Measurements from ENCODE around the gene GSAP.

GSAP gene

GRCh38 chr7:77406421-77406820, 9.7 kb downstream of the GSAP start:
- DNase-seq = no peak

- no peak for DNase-seq
Measured at GRCh38 chr7:77404641-77405040, 11.5 kb downstream of the GSAP start.

- DNase-seq = no peak
Measured at GRCh38 chr7:77403957-77404356, 12.2 kb downstream of the GSAP start.

- no peak for DNase-seq
Measured at GRCh38 chr7:77402818-77403217, 13.3 kb downstream of the GSAP start.

GRCh38 chr7:77401002-77401401, 15.1 kb downstream of the GSAP start:
- no peak for DNase-seq

GRCh38 chr7:77399816-77400215, 16.3 kb downstream of the GSAP start:
- no peak for DNase-seq

- DNase-seq = no peak
Measured at GRCh38 chr7:77396894-77397547, 19.1 kb downstream of the GSAP start.

- DNase-seq = no peak
Measured at GRCh38 chr7:77395626-77396025, 20.5 kb downstream of the GSAP start.

GRCh38 chr7:77393954-77394353, 22.2 kb downstream of the GSAP start:
- DNase-seq = no peak

GRCh38 chr7:77393261-77393660, 22.9 kb downstream of the GSAP start:
- DNase-seq = no peak

GRCh38 chr7:77391230-77391629, 24.9 kb downstream of the GSAP start:
- no peak for DNase-seq

GRCh38 chr7:77388055-77388641, 28.0 kb downstream of the GSAP start:
- no peak for DNase-seq

GRCh38 chr7:77386165-77386822, 29.9 kb downstream of the GSAP start:
- DNase-seq = no peak

GRCh38 chr7:77383333-77383740, 32.8 kb downstream of the GSAP start:
- no peak for DNase-seq

GRCh38 chr7:77382532-77382931, 33.6 kb downstream of the GSAP start:
- no peak for DNase-seq

- no peak for DNase-seq
Measured at GRCh38 chr7:77378584-77378983, 37.6 kb downstream of the GSAP start.

GRCh38 chr7:77370606-77371005, 45.5 kb downstream of the GSAP start:
- DNase-seq = no peak

GRCh38 chr7:77368974-77369373, 47.2 kb downstream of the GSAP start:
- DNase-seq = no peak

GRCh38 chr7:77367976-77368375, 48.2 kb downstream of the GSAP start:
- DNase-seq = no peak

- DNase-seq = no peak
Measured at GRCh38 chr7:77362905-77363304, 53.2 kb downstream of the GSAP start.

- DNase-seq = no peak
Measured at GRCh38 chr7:77360969-77361368, 55.2 kb downstream of the GSAP start.

- no peak for DNase-seq
Measured at GRCh38 chr7:77360104-77360503, 56.0 kb downstream of the GSAP start.

- DNase-seq = no peak
Measured at GRCh38 chr7:77359599-77359998, 56.5 kb downstream of the GSAP start.

- no peak for DNase-seq
Measured at GRCh38 chr7:77354914-77355313, 61.2 kb downstream of the GSAP start.

GRCh38 chr7:77354484-77354883, 61.7 kb downstream of the GSAP start:
- DNase-seq = no peak
